Activated T-helper 1 cell treated with anti-CD3 and anti-CD28 coated beads, Interleukin-2, amount 50 U/mL, for 16 hours (primary cell): ENCODE results near the gene FLT1.

Source experiments
- DNase-seq, 2 donors: peaks; one replicate each; pipeline ENCODE4 v3.0.0-alpha.2; 2020; ENCODE audit warnings: low read depth in 1 of 2, low spot score in 1 of 2

The FLT1 gene

GRCh38 chr13:28322256-28322905, 172.5 kb downstream of the FLT1 start:
- no peak for DNase-seq

DNA sequence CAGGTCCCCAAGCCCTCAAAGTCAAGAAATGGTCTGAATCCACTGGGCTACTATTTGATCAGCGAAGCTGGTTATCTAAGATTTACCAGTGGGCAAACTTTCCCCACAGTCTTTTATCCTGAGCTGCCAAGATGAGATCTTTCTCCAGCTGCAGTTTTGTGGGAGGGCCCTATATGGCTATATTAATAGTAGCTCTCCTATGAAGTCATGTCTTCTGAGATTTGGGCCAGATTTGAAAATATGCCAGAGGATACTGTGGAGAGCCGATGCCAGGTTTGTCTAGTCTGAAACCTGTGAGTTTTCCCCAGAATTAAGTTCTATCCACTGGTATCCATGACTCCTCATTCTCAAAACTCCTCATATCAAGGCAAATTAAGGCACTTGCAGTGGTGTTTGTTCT, 173.2 kb downstream of the FLT1 start:
- no peak for DNase-seq

- DNase-seq, result no peak
Observed at GRCh38 chr13:28320884-28321574, 173.9 kb downstream of the FLT1 start.

DNA sequence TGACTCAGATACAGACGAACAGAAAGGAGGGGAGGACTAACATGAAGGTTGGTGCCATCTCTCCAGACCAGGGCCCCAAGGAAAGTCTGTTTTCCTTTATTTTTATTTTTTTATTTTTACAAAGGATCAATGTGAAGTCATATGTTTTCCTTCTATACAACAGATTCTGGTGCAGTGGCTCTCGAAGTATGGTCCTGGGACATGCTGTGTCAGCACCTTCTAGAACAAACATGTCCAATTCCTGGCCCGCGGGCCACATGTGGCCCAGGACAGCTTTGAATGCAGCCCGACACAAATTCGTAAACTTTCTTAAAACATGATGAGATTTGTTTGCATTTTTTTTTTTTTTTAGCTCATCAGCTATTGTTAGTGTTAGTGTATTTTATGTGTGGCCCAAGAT, 174.7 kb downstream of the FLT1 start:
- no peak for DNase-seq

DNA sequence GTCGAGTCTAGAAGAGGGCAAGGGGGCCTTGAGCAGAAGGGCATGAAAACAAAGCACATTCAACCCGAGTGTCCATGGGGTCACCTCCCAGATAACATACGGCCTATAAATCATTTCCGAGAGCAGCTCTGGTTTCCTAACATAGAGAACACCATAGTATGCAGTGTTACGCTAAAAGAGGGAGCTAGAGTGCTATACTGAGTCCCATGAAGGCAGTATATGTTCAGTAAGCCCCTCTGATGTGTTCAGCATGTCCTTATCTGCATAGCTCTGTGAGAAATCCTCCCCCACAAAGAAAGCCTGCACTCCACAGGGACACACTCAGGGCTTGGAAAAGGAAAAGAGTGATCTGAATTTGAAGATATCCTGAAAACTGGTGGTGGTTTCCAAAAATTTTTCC, 175.4 kb downstream of the FLT1 start:
- no peak for DNase-seq

DNA sequence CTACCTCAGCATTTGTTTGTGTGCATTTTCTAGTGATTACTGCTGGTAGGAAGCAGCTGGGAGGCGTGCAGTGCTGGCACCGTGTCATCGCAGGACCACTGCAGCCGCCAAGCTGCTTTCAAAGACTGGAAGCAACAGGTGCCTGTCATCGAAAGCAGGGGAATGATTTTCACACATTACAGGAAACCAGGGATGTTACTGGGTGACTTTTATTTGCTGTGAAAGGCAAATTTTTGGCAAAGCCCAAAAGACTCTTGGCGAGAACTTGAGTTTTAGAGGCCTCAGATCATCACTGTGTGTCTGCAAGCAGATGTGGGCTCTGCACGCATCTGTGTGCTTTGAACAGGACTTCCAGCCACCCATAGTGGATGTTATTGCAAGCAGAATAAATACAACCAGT, 176.4 kb downstream of the FLT1 start:
- DNase-seq, result no peak

- DNase-seq, result no peak
Observed at GRCh38 chr13:28316836-28317235, 178.1 kb downstream of the FLT1 start.

DNA sequence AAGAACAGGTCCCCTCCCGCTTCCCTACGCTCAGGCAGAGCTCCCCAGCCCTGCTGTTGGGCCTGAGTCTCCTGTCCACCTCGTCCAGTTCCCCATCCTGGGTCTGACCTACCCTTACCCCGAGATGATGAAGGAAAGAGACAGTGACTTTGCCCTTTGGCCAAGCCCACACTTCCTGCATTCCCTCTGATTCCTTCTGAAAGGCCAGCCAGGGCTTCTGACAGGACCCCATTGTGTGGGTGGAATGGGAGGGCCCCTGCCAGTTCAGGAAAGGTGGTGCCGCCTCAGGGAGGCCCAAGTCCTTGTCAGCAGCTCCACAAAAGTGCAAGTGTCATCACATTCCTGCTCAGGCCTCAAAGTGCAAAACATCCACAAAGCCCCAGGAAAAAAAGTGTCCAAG, 178.8 kb downstream of the FLT1 start:
- DNase-seq, result no peak

- no peak for DNase-seq
Observed at GRCh38 chr13:28314879-28315278, 180.0 kb downstream of the FLT1 start.

- no peak for DNase-seq
Observed at GRCh38 chr13:28313579-28313978, 181.3 kb downstream of the FLT1 start.

- no peak for DNase-seq
Observed at GRCh38 chr13:28306325-28306724, 188.6 kb downstream of the FLT1 start.

DNA sequence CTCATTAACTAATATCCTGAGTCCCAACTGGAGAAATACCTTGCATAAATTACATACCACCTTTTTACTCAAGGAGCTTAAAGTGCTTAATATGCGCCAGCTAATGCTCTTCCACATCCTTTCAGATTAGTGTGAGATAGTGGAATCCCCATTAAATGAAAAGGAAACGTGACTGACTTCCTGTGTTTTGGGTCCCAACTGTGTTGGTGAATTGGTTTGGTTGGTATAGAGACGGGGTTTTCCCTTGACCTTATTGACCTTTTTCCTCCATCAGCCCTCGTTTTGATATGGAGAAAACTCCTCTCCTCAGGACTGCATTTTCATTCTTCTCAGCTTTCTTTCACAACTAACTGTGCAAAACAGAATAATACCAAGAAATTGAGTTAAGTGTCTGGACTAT, 193.1 kb downstream of the FLT1 start:
- no peak for DNase-seq

- DNase-seq, result no peak
Observed at GRCh38 chr13:28299916-28300315, 195.0 kb downstream of the FLT1 start.

DNA sequence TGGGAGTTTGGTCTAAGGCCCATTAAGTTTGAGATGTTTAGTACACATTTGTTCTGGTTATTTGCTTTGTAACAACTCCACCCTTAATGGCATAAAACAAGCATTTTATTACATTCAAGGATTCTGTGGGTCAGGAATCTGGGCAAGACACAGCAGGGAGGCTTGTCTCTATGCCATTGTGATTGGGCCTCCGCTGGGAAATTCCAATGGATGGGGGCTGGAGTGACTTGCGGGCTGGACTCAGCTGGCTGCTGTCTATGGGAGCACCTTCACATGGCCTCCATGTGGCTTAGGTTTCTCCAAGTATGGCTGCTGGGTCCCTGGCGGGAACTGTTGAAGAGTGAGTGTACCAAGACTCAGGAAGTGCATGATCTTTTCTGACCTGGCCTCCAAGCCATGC, 197.6 kb downstream of the FLT1 start:
- DNase-seq, result no peak

DNA sequence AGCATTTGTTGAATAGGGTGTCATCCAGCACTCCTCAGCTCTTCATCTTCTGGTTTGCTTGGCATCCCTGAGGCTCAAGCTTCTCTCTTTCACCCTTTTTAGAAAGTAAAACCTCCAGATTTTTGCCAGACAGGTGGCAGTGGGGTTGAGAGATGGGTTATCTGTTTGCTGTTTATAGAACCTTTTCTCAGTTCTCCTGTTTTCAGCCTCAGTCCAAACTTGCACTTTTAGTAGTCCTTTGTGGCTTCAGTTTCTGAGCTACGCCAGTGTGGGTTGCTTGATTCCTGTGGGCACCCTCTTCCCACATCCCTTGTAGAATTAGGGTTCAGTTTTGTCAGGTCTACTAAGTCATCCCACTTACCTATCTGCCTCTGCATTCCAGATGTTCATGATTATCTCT, 208.7 kb downstream of the FLT1 start:
- no peak for DNase-seq

DNA sequence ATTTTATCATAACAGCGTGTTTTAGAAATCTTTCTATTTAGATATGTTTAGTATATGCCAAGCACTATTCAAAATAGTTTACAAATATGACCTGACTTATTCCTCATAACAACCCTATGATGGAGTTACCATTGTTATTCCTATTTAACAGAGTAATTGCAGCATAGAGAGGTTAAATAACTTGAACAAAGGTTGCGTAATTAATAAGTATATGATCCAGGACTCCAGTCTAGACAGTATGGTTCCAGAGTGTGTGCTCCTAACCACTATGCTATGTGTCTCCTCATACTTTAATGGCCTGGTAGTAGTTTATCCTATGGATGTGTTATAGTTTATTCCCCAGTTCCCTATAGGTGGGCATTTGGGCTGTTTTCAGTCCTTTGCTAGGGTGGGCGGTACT, 211.3 kb downstream of the FLT1 start:
- DNase-seq, result no peak

- no peak for DNase-seq
Observed at GRCh38 chr13:28282451-28282850, 212.5 kb downstream of the FLT1 start.

DNA sequence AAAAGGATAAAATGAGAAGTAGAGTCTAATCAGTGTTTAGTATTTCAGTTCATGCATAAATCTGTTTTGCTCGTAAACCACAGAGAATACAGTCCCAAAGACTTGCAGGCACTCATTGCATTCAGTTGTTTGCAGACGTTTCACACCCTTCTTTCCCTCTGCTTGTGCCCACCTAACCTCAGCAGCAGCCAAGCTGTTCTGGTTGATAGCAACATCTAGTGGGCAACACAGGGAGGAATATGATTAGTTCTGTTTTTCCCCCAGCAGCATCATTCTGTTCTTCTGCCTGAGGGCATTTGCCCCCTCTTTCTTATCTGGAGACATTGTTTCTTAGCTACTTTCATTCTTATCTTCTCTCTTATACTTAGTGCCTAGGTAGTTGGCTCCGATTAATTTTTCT, 221.0 kb downstream of the FLT1 start:
- DNase-seq, result no peak

DNA sequence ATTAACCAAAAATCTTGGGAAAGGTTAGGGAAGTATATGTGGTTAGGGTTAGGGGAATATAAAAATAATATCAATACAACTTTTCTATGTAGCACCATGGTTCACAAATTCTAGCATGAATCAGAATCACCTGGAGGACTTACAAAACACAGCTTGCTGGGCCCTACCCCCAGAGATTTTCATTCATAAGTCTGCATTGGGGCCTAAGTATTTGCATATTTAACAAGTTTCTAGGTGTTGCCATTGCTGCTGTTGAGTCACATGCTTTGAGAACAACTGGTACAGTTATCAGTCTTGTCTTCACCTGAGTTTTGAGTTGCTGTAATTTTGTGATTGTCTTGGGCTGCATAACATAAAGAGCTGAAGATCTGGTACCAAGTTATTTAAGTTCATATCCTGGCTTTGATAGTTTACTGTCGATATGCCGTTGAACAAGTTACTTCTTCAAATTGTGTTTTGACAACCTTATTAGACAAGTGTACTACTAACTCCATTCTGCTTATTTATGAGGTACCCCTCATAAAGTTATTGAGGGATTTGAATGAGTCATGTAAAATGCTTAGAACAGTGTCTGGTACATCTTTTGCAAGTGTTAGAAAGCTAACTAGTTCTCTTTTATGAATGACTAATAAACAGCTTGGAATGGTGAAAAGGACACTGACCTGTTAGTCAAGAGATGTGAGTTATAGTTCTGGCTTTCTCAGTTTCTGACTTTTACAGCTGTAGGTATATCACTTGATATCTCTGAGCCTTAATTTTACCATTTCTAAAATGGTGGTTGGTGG, 223.7 kb downstream of the FLT1 start:
- no peak for DNase-seq

GRCh38 chr13:28268800-28269223, 226.1 kb downstream of the FLT1 start:
- DNase-seq, result no peak

- DNase-seq, result no peak
Observed at GRCh38 chr13:28267497-28267896, 227.4 kb downstream of the FLT1 start.

- no peak for DNase-seq
Observed at GRCh38 chr13:28258417-28258816, 236.5 kb downstream of the FLT1 start.
